GM18498 (cell line): ENCODE data around the gene GOLIM4.
"Not testable (repeated sequence)": the region's sequence is repeated elsewhere in the genome, so short reads cannot be mapped to it uniquely, and the experiment has no call there.

ENCODE experiments used
- ATAC-seq: cut with Tn5 transposase; IDR thresholded peaks from one replicate; pipeline ENCODE4 v1.9.1; 2021; ENCODE audit warnings: mild to moderate bottlenecking, moderate library complexity; ENCODE audit not compliant: unreplicated experiment

The GOLIM4 gene

DNA sequence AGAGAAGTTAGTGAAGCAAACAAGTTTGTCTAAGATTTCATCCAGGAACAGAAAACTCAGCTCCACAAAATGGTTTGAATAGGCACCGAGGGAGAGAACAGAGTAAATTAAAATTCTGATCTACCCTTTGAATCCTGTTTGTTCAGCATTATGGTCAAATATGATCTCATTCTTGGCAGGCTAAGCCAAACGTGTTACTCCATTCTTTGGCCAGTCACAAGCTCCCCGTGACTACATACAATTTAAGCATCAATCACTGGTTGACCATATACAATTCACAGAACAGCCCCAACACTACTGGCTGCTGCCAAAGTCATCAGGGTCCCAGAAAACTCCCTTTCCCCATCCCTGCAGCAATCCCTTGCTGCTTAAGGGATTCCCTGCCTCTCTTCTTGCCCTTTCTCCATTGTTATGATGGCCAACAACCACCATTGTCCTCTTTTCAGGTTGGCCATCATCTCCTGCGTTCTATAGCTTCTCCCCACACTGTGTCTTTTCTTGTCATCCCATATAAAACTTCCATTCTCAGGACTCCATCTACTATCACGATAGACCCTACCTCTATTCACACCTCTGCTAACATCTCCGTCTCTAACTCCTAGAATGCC, 46.3 kb downstream of the GOLIM4 start:
- ATAC-seq, result no peak

DNA sequence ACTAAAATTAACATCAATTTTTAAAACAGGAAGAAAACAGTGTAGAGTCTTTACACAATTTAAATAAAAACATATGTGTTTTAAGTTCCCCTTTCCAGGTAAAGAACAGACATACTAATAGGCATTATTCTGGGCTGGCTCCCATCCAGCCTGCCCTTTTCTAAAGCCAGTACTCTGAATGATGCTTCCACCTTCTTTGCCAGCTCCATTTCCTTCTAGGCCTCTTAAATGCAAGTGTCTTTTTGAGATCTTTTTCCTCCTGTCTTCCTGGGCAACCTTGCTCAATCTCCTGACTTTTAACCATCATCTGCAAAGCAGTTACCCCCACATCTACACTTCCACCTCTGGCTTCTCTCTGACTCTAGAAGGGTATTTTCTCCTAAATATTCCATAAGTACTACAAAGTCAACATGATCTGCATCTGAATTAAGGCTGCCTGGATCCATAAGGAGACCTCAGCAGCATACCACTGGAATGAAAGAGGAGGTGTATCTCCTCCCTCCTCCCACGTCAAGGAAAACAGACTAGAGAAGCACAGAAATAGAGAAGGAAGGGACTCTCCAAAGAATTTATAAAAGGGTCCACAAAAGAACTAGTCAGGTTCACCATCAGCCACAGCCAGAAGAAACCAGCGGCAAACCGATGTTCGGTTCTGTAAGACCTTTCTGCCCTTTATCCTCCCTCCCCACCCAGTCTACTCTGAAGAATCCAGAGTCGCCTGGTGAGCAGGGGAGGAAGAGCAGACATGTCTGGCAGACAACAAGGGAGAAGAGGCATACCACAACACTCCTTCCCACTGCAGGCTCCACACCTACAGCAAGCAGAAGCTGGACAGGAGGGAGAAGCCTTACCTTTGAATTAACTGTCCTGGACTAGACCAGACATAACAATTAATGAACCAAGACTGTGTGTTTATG, 47.1 kb downstream of the GOLIM4 start:
- no peak for ATAC-seq

DNA sequence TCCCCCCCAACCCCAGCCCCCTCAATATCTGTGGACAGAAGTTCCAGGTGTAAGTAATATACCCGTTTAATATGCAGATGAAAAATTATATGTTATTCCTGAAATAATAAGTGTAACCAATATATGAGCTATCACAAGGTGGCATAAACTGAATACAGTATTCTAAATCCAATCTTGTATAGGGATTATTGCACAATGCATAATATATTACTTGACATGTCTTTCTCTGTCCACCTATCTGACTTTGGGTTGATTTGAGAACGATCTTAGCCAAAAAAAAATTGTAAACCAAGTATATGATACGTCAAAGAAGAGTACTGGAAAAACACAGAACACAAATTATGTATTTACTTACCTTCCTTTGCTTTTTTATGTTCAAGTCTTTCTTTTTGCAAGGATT, 47.8 kb downstream of the GOLIM4 start:
- no peak for ATAC-seq

DNA sequence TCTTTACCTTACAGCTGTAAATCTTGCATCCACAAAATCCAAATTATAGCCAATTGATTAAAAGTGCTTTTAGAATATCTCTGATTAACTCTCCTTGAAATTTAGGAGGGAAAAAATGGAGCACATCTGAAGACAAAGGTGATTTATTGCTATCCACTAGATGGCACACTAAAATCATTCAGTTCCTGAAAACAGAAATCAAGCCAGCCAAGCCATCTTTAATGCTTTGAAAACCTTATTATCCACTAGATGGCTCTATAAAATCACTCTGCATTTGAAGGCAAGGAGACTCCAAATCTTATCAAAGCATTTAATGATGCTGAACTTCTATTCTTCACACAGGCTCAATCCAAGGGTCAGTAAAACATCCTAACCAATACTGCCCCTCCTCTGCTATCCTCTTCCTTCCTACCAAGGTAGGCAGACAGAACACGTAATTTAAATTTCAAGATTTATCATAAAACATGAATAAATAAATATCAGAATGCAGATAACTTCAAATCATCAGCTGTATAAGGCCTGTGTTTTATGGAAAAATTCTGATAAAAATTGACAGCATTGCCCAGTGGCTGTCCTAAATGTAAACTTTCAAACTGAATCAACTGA, 48.4 kb downstream of the GOLIM4 start:
- peak; percentile 71 for ATAC-seq

DNA sequence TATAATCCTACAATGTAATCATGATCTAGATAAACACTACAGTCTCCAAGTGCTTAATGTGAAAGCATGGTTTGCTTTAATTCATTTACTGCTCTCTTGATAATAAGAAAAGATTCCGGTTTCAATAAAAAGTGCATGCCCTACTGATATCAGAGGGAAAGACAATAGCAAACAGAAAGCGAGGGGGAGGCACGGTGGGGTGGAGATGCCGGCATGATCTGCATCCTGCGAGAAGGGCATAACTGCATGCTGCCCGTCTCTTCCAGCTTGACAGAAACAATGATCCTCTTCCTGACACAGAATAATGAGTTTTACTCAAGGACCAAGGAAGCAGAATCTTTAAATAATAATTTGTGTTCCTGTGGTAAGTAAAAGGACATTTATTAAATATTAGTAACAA, 51.7 kb downstream of the GOLIM4 start:
- ATAC-seq, result no peak

DNA sequence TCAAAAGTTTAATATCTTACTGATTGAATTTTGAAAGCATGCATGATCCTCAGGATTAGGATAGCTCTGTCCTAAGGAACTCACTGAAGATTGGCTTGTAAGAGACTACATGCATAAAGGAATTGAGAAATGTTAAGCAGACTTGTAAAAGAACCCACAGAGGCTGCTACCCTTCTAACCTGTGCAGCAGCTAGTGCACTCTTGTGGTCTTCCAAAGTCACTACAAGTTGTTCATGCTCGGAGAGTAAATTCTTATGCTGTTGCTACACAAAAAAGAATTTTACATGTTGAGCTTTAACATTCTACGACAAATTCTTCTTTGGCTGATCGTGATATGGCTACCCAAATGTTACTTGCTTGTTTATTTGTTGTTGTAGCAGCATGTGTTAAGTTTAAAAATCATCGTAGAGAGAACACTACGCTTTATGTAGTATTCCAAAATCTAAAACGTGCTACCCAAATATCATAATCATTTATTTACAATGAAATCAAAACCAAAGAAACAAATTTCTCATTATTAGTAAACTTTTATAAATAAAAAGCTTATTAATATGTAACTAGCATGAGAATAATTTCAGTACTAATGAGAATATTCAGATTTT, 55.0 kb downstream of the GOLIM4 start:
- ATAC-seq, result peak; percentile 87

DNA sequence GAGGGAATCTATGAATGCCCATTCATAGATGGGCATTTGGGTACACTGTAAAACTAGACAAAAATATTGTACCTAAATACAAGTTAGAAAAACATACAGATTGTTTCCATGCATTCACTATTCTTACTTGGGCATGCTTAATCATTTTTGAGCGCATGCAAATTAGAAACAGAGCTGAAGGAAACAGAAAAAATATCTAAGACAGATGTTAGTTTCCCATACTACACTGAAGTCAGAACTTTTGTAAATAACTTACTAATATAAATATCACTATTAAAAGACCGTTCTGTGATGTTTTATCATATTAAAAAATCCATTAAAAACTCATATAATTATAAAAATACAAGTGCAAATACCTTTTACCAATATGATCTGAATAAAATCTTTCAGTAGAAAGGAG, 58.7 kb downstream of the GOLIM4 start:
- ATAC-seq, result no peak

DNA sequence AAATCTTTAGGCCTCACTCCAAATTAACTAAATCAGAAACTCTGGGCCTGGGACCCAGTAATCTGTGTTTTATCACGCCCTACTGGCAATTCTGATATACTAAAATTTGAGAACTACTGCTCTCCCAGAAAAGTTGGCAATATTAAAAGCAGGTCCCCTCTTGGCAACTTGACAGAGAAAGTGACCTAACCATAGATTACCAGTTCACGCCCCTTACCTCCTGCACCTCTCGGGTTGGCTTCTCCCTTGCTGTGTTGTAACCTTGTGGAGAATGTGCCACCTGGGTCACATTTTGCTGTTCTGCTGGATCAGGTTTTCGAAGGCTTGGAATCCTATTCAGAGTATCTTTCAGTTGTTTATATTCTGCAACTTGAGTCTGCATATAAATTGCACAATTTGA, 59.1 kb downstream of the GOLIM4 start:
- ATAC-seq, result no peak

DNA sequence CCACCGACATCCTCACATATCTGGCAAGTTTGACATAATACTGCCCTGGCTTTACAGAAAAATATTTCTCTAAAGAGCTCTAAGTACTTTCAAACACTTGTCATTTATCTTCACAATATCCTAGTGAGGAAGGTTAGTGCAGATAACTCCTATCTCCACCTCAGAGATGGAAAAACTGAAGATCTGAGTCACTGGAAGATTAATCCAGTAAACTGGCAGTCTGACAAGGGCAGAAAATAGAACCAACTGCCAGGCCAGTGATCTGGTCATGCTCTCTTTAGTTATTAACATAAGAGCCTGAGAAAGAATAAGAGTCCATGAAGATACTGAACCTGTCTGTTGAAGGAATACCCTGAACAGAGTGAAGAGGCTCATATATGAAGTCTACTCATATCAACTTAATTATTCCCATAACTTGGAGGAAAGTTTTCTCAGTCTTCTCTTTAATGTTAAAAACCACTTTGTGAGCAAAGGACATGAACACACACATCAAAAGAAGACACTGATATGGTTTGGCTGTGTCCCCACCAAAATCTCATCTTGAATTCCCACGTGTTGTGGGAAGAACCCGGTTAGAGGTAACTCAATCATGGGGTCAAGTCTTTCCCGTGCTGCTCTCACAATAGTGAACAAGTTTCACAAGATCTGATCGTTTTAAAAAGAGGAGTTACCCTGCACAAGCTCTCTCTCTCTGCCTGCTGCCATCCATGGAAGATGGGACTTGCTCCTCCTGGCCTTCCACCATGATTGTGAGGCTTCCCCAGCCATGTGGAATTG, 61.4 kb downstream of the GOLIM4 start:
- no peak for ATAC-seq

DNA sequence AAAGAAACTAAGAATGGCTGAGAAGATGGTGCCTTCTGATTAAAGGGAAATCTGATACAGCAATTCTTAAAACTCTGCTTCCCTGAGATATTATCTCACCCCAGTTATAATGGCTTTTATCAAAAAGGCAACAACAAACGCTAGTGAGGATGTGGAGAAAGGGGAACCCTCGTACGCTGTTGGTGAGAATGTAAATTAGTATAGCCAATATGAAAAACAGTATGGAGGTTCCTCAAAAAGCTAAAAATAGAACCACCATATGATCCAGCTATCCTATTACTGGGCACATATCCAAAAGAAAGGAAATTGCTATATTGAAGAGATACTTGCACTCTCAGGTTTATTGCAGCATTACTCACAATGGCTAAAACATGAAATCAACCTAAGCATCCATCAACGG, 65.1 kb downstream of the GOLIM4 start:
- no peak for ATAC-seq

DNA sequence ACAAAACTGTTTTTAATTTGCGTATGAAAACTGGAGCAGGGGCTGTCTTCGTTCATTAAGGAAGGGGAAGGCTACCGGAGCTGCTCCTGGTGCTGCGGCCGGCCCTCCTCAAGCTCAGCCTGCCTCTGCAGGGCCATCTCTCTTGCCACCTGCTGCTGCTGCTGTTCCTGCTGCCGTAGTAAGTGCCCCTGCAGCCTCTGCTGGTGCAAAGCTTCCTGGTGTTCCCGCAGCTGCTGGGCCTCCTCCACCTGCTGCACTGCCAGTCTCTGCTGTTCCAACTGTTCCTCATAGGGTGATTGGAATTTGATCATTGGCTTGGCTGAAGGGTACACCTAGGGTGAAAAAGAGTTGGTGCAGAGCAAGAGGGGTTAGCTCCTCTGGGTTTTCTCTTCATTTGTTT, 66.0 kb downstream of the GOLIM4 start:
- no peak for ATAC-seq

DNA sequence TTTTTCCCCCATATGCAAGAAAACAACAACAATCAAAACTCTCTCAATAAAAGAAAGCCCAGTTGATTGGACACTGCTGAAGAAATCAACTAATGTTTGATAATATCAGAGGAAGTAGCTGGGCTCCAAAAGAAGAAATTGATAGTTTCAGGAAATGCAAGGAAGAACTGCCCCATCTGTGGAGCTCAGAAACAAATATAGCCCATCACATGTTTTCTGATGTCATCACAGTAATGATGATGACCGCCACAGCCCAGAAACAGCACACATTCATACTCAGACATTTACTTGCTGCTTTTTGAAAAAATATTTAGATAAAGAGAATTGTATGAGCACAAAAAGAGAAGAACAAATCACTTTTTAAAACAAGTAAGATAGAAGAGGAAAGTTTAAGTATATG, 67.6 kb downstream of the GOLIM4 start:
- ATAC-seq, result no peak

DNA sequence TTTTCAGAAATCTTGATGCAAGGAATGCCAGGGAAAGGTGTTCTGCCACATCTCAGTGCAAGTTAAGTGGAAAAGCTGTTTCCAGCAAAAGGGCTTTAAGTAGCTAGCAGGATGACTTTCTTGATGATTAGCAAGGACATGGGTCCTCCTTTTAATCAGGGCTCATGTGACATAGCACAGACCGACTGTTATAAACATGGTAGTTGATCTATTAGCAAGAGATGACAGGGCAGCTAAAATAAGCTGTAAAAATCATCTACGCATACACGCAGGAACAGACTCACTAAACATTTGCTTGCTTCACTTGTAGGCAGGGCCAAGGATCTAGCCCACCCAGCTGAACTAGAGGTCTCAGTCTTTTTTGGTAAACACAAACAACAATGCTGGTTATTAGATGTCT, 69.0 kb downstream of the GOLIM4 start:
- no peak for ATAC-seq

DNA sequence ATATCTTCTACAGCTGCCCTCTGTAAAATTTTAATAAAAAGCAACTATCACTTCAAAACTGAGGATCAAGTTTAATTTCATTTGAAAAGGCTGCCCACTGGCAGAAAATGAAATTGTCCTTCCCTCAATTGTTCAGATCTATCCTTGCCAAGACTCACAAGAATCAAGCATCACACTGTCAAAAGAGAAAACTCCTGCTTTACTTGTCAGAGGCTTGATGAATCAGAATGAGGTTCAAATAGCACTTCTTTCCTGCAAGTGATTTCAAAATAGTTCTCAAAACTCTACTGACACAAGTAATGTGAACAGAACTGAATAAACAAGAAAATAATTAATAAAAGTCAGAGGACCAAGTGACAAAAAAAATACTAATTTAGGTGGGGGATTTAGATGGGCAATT, 70.6 kb downstream of the GOLIM4 start:
- ATAC-seq, result no peak

DNA sequence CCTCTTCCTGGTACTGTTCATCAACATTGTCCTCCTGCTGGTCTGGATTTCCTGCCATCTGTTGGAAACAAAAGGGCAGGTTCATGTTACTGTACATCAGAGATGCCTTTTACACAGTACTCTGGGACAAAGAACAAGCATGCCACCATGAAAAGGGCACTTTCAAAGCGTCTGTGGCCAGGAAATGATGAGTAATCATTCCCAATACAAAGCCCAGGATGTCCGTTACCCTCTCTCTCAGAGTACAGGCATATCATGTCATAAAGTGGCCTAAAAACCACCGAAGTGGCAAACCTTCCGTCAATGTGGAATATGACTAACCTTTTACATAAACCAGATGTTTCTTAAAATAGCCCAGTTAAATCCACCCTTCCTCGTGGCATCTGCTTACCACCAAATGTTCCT, 71.2 kb downstream of the GOLIM4 start:
- ATAC-seq, result peak; percentile 44

DNA sequence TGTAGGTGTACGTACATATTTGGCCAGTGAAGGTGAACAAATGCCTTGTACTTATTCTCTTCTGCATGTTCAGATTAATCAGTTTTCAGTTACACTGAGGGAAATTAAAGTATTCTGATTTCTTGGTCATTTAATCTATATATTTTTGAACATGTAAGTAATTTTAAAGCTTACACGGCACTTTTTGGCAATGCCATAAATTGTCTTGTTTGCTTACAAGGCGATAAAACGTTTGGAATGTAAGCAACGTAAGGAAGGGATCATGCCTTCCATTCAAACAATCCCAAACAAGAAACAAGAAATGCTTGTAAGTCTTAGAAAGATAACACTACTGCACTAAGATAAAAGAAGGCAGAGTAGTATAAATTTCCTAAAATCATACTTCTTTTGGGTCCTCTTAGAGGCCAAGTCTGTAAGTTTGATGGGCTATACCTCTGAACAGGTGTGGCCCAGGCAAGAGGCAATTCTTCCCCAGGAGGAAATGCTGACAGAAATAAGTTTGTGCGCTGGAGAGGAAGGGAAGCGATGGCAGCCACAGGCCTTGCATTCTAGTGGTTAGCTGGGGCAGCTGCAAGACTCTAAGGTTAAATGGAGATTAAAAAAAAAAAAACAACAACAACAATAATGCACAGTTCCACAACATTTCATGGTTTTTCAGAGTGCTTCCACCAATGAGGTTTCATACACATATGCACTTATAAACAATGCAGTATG, 73.8 kb downstream of the GOLIM4 start:
- no peak for ATAC-seq

DNA sequence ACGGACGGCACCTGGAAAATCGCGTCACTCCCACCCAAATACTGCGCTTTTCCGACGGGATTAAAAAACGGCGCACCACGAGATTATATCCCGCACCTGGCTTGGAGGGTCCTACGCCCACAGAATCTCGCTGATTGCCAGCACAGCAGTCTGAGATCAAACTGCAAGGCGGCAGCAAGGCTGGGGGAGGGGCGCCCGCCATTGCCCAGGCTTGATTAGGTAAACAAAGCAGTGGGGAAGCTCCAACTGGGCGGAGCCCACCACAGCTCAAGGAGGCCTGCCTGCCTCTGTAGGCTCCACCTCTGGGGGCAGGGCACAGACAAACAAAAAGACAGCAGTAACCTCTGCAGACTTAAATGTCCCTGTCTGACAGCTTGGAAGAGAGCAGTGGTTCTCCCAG, 84.4 kb downstream of the GOLIM4 start:
- not testable (repeated sequence) for ATAC-seq

DNA sequence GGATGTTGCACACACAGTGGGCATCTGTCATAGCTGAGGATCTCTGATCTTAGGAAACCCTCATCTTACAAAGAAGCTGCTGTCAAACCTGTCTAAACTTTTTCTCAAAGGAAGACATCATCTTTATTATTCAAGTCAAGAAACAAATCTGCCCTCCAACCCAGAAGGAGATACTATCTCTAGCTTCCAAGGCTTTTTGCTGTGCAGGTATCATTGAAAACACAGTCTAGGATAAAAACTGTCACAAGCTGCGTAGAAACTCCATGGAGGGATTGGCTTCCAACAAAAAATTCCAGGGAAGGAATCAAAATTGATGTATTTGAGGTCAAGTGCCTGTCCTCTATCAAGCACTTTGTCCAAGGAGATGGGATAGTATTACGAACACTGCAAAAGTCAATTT, 89.1 kb downstream of the GOLIM4 start:
- ATAC-seq, result no peak

DNA sequence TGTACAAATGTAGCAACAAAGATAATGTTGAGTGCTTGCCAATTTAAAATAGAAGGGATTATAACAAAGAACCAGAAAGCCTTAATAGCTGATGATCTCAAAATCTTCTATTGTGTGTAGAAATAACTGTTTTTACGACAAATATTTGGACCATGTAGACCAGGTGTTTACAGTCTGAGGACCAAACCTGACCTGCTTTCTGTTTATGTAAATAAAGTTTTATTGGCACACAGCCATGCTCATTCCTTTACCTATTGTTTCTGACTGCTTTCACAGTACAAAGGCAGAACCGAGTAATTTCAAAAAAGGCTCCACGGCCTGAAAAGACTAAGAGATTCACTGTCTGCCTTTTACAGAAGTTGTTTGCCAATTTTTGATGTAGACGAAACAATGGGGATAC, 91.8 kb downstream of the GOLIM4 start:
- no peak for ATAC-seq

DNA sequence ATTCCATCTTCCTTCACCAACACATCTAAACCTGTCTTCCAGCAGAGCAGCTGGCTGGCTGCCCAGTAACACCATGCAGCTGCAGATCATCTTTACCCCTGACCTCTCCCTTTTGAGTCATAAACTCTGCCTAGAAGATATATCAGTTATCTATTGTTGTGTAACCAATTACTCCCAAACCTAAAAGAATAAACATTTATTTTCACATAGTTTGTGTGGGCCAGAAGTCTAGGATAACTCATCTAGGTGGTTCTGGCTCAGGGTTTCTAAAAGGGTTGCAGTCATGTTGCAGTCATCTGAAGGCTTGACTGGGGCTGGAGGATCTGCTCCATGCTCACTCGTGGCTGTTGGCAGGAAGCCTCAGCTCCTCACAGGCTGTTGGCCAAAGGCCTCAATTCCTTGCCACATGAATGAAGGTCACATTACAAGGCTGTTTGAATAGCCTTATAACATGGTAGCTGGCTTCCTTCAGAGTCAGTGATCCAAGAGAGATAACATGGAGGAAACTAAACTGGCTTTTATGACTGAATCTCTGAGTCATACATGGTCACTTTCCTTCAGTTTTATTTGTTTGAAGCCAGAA, 92.8 kb downstream of the GOLIM4 start:
- ATAC-seq, result no peak
